Ramos (cell line): Measurements from ENCODE around the gene DENND5B.
"Not testable (repeated sequence)": the region's sequence is repeated elsewhere in the genome, so short reads cannot be mapped to it uniquely, and the experiment has no call there.

ENCODE experiments used
- in situ Hi-C: fragments of 300-500 bp; cut with MboI; formaldehyde crosslinking; loops from one replicate; pipeline ENCODE4 v1.14.3; 2022; ENCODE audit warnings: low sequenced_read_pairs; ENCODE audit not compliant: unreplicated experiment

Gene DENND5B

DNA sequence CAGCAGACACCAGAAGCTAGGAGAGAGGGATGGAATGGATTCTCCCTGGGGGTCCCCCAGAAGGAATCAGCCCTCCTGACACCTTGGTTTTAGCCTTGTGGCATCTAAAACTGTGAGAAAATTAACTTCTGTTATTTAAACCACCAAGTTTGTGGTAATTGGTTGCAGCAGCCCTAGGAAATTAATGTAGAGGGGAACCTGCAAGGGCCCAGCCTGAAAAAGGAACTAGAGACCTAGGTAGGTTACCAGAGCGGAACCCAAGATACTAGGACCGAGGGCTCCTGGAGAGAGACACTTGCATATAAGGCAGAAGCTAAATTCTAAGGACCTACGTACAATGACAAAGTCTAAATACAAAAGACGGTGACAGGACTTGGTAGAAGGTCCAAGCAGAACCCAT is 8.1 kb upstream of the DENND5B start:
- in situ Hi-C loops: no loop called here

DNA sequence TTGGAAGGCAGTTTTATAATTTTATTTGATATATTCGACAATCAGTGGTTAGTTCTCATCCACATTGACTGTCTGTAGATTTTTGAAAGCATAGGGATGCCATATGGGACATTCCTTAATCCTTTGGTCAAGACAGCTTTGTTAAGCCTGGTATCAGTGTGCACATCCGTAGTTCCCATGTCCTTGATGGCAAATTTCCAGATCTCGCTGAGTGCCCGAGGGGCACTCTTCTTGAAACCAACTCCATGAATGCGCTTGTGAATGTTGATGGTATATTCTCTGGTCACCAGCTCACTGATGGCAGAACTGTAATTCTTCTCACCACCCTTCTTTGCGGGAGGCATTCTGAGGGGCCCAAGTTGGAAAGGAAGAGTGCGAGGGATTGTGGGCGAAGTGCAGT is 6.1 kb upstream of the DENND5B start:
- in situ Hi-C loops: no loop called here

DNA sequence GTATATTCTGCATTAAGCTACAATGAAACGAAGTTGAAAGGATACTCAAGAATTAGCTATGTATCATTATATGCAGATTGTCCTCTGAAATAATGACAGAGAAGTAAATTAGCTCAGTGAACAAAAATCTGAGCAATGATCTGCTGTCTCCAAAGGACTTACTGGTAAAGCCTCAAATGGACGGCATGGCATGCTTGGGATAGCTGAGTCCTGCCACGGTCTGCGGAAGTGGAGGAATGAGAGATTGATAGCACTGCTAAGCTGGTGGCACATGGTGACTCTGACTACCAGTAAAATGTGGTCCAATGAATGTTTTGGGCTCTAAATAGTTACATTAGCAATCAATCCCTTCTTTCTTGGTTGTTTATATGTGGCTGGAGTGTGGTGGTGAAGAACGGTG is 3.7 kb upstream of the DENND5B start:
- in situ Hi-C loops: no loop called here

DNA sequence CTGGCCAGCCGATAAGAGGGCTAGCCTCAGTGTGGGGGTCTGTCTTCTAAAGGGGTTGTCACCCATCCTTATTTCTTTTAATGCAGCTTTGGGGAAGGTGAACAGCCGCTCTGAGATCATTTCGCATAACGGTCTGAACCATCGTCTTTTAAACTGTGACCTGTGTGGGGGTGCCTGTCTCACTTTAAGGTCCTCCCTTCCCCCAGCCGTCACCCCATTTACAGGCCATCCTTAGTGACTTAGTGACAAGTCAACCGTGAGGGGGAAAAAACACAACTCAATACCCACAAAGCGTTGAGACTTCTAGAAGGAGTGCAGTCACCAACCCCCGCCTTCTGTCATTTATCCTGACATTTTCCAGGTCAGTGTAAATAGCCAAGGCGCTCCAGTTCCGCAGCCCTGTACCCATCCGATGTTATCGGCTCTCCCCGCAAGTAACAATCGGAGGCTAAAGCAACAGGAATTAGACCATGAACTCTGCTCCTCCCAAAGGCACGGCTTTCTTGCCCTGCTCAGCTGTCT is 505 bp upstream of the DENND5B start:
- in situ Hi-C loops: no loop called here

DNA sequence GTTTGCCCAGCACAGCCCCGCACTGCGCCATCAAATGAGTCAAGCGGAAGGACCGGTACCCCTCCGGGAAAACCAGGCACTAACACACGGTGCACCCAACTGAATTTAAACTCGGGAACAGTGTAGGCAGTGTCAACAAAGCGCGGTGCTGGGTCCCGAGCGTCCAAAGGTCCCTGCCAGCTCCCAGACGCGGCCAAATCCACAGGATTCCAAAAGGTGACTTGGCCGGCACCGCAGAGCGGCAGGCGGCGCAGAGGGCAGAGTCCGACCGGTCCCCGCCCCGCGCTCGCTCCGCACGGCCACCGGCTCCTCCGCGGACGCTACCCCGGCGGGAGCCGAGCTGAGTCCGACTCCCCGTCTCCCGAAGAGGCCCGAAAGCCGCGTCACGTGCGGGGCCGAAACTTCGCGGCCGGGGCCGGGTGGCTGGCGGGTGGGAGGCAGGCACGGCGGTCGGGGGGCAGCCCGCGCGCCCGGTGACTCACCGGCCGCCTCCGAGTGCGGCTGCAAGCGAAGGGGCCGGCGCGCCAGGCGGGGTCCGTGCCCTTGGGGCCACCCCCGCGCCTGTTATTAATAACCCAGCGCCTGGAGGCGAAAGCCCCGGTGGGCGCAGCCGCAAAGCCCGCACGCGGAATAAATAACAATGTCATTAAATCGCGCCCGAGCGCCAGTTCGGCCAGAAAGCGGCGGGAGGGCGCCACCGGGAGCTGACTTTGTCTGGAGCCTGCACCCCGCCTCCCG is 863 bp downstream of the DENND5B start:
- in situ Hi-C loops: no loop called here

DNA sequence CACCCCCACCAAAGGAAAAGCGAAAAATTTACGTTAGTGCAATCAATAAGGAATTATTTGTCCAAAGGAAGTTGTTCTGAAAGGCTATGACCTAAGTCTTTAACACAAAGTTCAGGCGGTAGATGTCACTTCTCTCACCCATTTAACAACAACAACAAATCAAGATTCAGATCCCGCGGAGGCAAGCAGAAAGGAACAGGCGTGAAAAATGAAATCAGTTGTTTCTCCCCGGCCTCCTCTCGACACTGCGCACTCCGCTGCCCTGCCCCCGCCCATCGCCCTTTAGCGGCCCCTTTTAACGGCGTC is 1.4 kb downstream of the DENND5B start:
- in situ Hi-C loops: no loop called here

DNA sequence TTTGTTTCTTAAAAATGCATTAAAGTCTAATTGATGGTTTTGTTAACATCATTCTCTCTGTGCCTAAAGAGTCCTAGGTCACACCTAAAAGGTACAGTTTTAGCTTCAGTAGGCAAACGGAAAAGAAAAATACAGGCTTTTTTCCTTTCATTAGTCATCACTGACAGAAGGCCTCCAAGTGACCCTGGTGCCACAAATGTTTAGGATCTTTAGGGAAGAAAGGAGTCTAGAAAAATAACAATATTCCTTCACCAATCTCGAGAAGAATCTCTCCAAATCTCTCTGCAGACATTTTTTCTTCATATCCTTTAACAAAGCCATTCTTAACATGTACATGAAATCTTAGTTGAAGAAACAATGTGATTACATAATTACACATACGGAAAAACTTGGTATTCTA is 2.0 kb downstream of the DENND5B start:
- in situ Hi-C loops: no loop called here

DNA sequence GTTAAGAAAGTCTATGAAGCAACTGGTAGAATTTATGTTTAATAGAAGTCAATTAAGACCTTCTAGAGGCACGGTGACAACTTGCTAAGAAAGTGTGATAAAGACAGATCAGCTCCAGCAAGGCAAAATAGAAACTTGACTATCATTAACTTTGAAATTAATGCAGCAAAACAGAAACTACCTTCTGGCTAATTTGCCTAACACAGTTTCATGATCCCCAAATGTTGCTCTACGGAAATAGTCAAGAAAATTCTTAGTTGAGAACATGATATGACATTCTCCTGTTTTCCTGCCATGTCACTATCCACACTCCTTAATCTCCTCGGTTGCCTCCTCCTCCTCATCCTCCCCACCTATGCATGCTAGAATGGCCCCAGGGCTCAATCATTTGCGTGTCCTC is 4.2 kb downstream of the DENND5B start:
- in situ Hi-C loops: no loop called here

DNA sequence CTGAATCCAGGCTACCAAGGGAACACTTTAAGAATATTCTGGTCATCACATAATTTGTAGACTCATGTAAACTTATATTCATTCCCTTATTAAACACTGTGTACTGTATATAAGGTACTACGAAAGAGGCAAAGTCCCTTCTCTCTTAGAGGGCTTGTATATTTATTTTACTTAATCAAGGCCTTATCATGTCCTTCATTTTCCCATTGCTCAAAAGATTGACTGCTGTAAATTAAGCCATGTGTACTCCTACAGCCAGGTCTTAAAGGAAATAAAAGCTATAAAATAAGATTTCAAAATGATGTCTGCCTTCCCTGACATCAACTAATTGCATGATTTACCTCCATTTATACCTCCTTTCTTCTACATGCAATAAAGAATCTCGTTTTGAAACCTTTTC is 5.0 kb downstream of the DENND5B start:
- in situ Hi-C loops: no loop called here

DNA sequence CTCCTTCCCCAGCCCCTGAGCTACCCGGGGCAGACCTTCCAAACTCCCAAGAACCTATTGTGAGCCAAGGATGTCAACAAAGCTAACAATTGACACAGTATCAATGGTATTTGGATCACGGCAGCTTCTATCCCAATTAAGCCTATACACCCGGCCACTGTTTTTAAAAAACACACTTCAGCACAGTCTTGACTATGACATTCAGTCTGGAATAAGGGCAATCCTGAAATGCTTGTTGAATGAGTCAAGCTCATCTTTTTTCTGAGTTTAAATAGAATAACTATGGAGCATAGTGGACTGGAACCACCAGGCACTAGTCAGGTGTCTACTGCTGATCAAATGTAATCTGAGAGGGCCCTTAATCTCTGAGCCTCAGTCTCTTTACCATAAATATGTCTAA is 5.7 kb downstream of the DENND5B start:
- in situ Hi-C loops: no loop called here

DNA sequence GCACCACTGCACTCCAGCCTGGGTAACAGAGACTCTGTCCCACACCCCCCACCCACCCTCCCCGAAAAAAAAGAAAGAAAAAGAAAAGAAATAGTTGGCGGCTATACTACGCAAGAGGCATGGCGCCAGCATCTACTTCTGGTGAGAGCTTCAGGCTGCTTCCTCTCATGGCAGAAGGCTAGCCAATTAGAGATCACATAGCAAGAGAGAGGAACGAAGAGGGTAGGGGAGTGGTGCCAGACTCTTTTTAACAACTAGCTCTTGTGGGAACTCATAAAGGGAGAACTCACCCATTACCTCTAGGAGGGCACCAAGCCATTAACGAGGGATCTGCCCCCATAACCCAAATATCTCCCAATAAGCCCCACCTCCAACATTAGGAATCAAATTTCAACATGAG is 6.2 kb downstream of the DENND5B start:
- in situ Hi-C loops: no loop called here

DNA sequence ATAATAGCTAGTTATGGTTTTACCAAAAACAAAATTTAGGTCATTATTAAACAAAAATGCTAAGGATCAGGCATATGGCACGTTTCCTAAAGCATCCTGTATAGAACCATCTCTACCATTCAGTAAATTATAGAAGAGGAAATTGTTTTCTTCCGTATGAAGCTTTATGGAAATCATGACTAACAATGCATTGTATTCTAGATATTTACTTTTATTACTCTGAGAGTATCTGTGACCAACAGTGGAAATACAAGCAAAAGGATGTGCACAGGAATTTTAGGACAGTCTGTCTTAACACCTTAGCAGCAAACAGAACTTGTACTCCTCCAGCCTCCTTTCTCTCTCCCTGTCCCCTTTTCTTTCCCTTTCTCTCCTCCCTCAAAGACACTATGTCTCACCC is 7.1 kb downstream of the DENND5B start:
- in situ Hi-C loops: no loop called here

DNA sequence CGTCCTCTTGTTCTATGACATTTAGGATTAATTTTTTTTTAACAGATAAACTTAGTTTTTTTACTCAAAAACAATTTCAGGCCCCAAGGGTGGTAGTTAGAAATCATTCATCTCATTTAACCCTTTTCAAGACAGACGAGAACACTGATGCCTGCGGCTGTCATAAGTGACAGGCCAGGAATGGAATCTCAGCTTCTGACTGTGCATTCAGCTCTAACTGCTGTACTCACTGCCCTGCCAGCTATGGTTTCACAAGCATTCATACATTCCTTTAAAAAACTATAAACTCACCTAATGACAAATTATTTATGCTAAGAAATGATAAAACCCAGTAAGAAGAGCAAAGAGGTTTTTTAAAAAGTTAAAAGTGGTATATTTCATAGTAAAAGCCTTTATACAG is 8.8 kb downstream of the DENND5B start:
- in situ Hi-C loops: no loop called here

DNA sequence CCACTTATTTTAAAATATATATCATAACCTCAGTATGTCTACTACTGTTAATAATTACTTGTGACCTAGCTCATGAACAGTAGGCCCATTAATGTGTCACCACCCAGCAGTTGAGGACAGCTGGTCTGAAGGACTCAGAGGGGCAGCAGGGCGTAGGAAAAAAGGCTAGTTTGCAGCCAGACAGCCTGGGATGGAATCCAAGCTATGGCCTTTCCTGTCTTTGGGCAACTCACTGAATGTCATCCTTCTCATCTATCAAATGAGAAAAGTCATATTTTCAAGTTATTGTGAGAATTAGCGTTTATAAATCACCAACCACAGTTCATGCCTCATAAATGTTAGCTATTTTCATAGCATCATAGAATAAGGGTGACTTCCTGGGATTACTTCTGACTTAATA is 12.3 kb downstream of the DENND5B start:
- in situ Hi-C loops: no loop called here

DNA sequence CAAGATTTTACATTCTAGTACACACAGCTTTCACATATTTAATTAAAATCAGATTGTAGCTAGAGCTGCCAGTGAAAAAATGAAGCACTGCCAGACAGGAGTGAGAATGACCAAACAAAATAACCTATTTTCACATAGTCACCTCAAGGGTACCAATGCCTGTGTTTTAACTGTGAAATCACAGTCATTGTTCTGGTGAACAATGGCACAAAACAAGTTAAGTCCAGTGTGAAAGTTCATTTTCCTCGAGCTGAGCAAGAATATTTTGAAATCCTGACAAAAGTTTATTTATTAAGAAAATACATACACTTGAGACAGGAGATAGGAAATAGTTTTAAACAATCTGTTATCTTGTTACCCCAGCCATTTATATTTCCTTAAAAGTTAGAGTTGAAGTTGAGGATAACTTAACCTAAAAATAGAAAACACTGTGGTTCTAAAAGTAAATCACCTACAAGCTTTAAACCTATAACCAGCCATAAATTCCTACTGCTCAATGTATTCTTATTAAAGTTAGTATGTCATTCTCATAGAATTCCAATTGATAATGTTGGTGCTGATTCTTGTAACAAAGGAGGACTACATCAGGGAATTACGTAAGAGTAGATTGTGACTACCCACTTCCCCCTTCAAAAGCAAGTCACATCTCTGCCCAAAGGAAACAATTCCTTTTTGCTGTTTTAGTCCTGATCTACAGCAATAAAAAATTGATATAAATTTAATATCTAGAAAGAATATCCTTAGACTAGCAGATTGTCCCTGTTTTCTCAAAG is 15.9 kb downstream of the DENND5B start:
- in situ Hi-C loops: no loop called here

DNA sequence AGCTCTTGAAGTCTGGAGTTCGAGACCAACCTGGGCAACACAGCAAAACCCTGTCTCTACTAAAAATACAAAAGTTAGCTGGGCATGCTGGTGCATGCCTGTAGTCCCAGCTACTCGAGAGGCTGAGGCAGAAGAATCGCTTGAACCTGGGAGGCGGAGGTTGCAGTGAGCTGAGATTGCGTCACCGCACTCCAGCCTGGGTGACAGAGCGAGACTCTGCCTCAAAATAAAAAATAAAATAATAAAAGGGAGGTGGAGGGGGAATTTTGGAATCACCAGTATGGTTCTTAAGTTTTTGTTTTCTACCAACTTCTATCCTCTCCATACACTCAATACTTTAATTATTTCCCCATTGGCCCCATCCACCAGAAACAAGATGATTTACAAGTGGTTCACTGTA is 16.6 kb downstream of the DENND5B start:
- in situ Hi-C loops: not testable (repeated sequence)

DNA sequence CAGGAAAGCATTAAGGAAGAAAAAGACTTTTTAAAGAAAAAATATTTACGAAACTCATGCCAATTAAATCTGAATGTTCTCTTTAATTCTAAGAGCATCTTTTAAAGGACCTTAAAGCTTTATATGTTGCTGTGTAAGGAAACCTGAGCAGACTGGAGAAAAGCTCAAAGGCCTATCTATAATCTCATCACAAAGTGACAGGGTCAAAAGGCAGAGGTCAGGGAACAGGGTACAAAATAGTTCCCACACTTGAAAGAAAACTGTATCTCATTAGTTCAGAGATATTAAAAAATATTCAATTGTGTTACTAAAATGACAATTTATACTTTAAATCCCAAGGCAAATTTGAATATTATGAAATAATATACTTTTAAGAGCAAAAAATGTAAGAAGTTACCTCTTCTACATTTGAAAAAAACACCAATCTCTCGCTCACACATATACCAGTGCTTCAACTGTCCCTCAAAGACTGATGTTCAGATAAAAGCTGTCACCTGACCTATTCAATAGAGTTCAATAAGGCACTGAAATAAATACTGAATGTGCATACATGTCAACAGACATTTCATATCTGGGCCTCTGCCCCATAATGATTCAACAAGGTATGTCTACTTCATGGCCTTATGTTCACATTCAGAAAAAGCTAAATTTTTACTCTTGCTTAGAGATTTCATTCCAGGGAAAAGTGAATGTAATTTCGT is 17.9 kb downstream of the DENND5B start:
- in situ Hi-C loops: no loop called here

DNA sequence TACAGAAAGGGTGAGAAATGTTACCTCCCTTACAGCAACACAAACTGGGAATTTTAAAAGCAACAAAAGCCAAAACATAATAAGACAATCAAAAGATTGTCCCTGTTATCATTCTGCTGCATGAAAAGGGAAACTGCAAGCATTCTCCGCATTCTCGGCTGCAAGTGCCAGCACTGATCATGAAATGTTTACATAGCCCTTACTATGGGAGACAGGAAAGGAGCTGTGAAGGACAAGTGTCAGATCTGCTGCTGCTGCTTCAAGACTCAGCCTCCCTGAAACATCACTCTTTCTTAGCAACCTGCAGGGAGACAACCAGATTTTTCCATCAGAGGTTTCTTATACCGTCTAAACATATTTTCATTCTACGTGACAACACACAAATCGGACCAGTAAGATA is 20.1 kb downstream of the DENND5B start:
- in situ Hi-C loops: no loop called here

DNA sequence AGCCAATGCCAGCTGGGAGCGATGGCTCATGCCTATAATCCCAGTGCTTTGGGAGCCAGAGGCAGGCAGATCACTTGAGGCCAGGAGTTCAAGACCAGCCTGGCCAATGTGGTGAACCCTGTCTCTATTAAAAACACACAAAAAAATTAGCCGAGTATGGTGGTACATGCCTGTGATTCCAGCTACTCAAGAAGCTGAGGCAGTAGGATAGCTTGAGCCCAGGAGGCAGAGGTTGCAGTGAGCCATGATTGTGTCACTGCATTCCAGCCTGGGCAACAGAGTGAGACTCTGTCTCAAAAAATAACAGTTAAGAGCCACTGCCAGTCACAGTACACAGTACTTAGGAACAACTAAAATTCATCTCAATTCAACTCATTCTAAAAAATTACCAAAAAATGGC is 21.4 kb downstream of the DENND5B start:
- in situ Hi-C loops: not testable (repeated sequence)

DNA sequence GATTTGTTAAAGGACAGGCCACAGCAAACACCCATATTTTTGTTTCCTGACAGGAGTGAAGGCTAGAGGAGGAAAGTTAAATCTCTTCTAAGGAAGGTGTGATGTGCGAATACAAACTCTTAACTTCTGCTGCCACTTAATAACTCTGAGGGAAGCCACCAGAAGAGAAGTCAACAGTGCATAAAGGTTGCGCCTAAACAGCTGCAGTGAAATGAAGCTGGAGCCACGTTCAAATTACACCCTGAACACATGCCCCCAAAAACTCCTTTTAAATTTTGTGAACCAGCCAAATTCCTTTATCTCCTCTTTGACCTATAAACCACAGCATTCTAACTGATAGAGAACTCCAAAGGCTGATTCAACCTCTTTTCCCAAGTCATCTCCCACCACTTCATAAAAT is 22.4 kb downstream of the DENND5B start:
- in situ Hi-C loops: no loop called here

DNA sequence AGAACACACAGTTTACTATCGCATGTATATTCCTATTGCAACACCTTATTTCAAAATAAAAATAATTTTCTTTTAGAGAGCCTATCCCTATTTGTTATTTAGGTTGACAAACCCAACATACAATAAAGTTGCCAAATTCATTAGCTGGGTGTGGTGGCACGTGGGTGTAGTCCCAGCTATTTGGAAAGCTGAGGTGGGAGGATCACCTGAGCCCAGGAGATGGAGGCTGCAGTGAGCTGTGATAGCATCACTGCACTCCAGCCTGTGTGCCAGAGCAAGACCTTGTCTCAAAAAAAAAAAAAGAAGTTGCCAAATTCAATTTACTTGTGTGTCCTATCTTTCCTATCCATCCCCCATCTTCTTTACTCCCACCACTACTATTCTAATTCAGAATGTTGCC is 23.9 kb downstream of the DENND5B start:
- in situ Hi-C loops: no loop called here
